GM12878 (cell line): ENCODE data around the gene NAT9. TPM values are rescaled to one million over a fixed set of nuclear protein-coding genes. Genes with fewer than 3 reads are reported as not detected.

Experiments
- ATAC-seq: fragments of 200-7000 bp; cut with Tn5 transposase; 3 replicates; pipeline ENCODE4 v1.9.1; 2020; ENCODE audit warnings: mild to moderate bottlenecking, moderate library complexity
- BruUV-seq: library from RNA; stranded (reverse); fragments of 400-500 nt; replicated peaks from 2 replicates; lab custom pipeline; 2021; lab: Mats Ljungman, UMichigan
- CTCF ChIA-PET: fragments of 300-600 bp; sonication (Branson Sonifier 250); formaldehyde crosslinking; extraction: SDS; loops from one replicate; lab custom pipeline; 2021; ENCODE audit warnings: inconsistent platforms; lab: Yijun Ruan, JAX
- POLR2A ChIA-PET: fragments of 350-600 bp; formaldehyde crosslinking; extraction: SDS; loops from one replicate; lab custom pipeline; 2021; ENCODE audit warnings: inconsistent platforms; lab: Charles Lee
- RAD21 ChIA-PET: fragments of 300-600 bp; sonication (Branson Sonifier 250); formaldehyde crosslinking; loops from one replicate; lab custom pipeline; 2023; ENCODE audit warnings: antibody characterized with exemption; ENCODE audit not compliant: unreplicated experiment; lab: Charles Lee
- SMC1A ChIA-PET: fragments of 300-600 bp; sonication (Branson Sonifier 250); formaldehyde crosslinking; loops from one replicate; lab custom pipeline; 2023; ENCODE audit not compliant: unreplicated experiment, uncharacterized antibody; lab: Charles Lee
- DNase-seq: peaks from one replicate; pipeline ENCODE4 v3.0.0-alpha.2; 2011; ENCODE audit warnings: low read depth, low spot score
- FAIRE-seq: peaks from 3 replicates; lab custom pipeline; 2011; peaks lifted over from hg19 to GRCh38; lab: Jason Lieb, UNC
- H2AFZ ChIP-seq: 2 replicates; pipeline ENCODE4 v1.6.0; 2011; ENCODE audit warnings: low read depth, low read length, control low read depth; ENCODE audit not compliant: control insufficient read depth
- H3K27ac ChIP-seq: 2 replicates; pipeline ENCODE4 v1.5.1; 2011; ENCODE audit warnings: control low read depth; ENCODE audit not compliant: control insufficient read depth, insufficient read depth
- H3K27me3 ChIP-seq, 2 experiments: replicated peaks in 1 of 2; 2 replicates each; pipeline versions ENCODE4 v1.6.0 to v1.6.1; 2011; ENCODE audit warnings: low read length in 1 of 2; ENCODE audit not compliant: control insufficient read depth in 2 of 2, insufficient read depth in 2 of 2
- H3K36me3 ChIP-seq, 2 experiments: 2 replicates each; pipeline ENCODE4 v1.5.1; 2011; ENCODE audit warnings: low read length in 1 of 2; ENCODE audit not compliant: control insufficient read depth in 2 of 2, insufficient read depth in 2 of 2
- H3K4me1 ChIP-seq: 2 replicates; pipeline ENCODE4 v1.6.1; 2011; ENCODE audit warnings: mild to moderate bottlenecking, low read length, moderate library complexity, mixed read lengths; ENCODE audit not compliant: control insufficient read depth, insufficient read depth
- H3K4me2 ChIP-seq: 2 replicates; pipeline ENCODE4 v1.6.0; 2011; ENCODE audit warnings: control low read depth; ENCODE audit not compliant: control insufficient read depth, insufficient read depth
- H3K4me3 ChIP-seq: fragments of 200-600 bp; sonication (generic); 2 replicates; pipeline ENCODE4 v1.5.1; 2016
- H3K79me2 ChIP-seq: 2 replicates; pipeline ENCODE4 v1.6.0; 2011; ENCODE audit warnings: low read length; ENCODE audit not compliant: control insufficient read depth, insufficient read depth
- H3K9ac ChIP-seq: 2 replicates; pipeline ENCODE4 v1.8.0; 2011; ENCODE audit warnings: low read length, control low read depth, mixed read lengths; ENCODE audit not compliant: control insufficient read depth, insufficient read depth
- H3K9me3 ChIP-seq: replicated peaks from 3 replicates; pipeline ENCODE4 v1.5.1; 2011; ENCODE audit warnings: mild to moderate bottlenecking, low read length; ENCODE audit not compliant: control insufficient read depth, insufficient read depth
- H4K20me1 ChIP-seq: 2 replicates; pipeline ENCODE4 v1.6.0; 2011; ENCODE audit not compliant: control insufficient read depth, insufficient read depth
- HDAC6 ChIP-seq: fragments of 200-600 bp; sonication (generic); IDR thresholded peaks from one replicate; pipeline ENCODE4 v1.8.0; 2017; ENCODE audit warnings: antibody characterized with exemption; ENCODE audit not compliant: unreplicated experiment
- MYC ChIP-seq: IDR thresholded peaks from 2 replicates; pipeline ENCODE4 v1.6.1; 2011; ENCODE audit warnings: mild to moderate bottlenecking, low read length, moderate library complexity, inconsistent platforms; ENCODE audit not compliant: insufficient read depth, insufficient replicate concordance, insufficient read length, severe bottlenecking
- NBN ChIP-seq: fragments of 450-650 bp; IDR thresholded peaks from 2 replicates; pipeline ENCODE4 v1.6.1; 2016
- NR2C1 ChIP-seq: fragments of 450-650 bp; IDR thresholded peaks from 2 replicates; pipeline ENCODE4 v1.6.1; 2017; ENCODE audit warnings: antibody characterized with exemption, mild to moderate bottlenecking, moderate library complexity
- POLR2A ChIP-seq: IDR thresholded peaks from 2 replicates; pipeline ENCODE4 v1.6.1; 2011; ENCODE audit warnings: low read depth, mild to moderate bottlenecking, low read length
- SMC3 ChIP-seq: IDR thresholded peaks from 2 replicates; pipeline ENCODE4 v1.6.1; 2011; ENCODE audit warnings: low read length, improper control_type of control experiment, borderline replicate concordance
- TBL1XR1 ChIP-seq: IDR thresholded peaks from 2 replicates; pipeline ENCODE4 v1.6.1; 2012; ENCODE audit warnings: low read depth, low read length, improper control_type of control experiment
- ZNF207 ChIP-seq: fragments of 450-650 bp; IDR thresholded peaks from 2 replicates; pipeline ENCODE4 v1.6.1; 2014; ENCODE audit warnings: antibody characterized with exemption, mild to moderate bottlenecking, borderline replicate concordance
- WGBS: methylation state at CpG from one replicate; pipeline ENCODE4 v1.1.6; 2016; ENCODE audit warnings: low lambda C conversion rate; ENCODE audit not compliant: insufficient replicate concordance, insufficient coverage; ENCODE audit errors: missing lambda C conversion rate; 5-methylcytosine and 5-hydroxymethylcytosine counted together
- in situ Hi-C: fragments of 300-500 bp; cut with MboI; formaldehyde crosslinking; loops from 9 replicates; pipeline ENCODE4 v1.14.3; 2018; ENCODE audit warnings: mixed read lengths
- intact Hi-C: fragments of 100-400 bp; cut with micrococcal nuclease; formaldehyde crosslinking; loops from one replicate; pipeline ENCODE4 v1.14.2; 2022; ENCODE audit not compliant: unreplicated experiment
- polyA plus RNA-seq, 11 experiments: library from polyadenylated mRNA; depleted of rRNA in 4 of 11; unstranded in 6 of 11; stranded (reverse) in 5 of 11; fragments of >200 nt; fragmentation: Nextera tagmentation in 4 of 11; fragmentation: Illumina TruSeq in 1 of 11; extraction: Ambion mirVana in 4 of 11; extraction: Trizol in 1 of 11; gene quantifications; 1 replicate in 1 of 11; 2 replicates in 10 of 11; pipeline versions ENCODE4 v1.2.1 to v1.2.3, GENCODE V29; 2011 to 2016; ENCODE audit warnings: inconsistent platforms in 2 of 11, missing spikeins in 2 of 11, low read depth in 1 of 11
- total RNA-seq, 4 experiments: library from RNA; depleted of rRNA in 3 of 4; stranded (reverse); fragments of >200 nt in 3 of 4; fragmentation: Illumina TruSeq in 1 of 4; extraction: Trizol in 1 of 4; gene quantifications; 2 replicates each; pipeline versions ENCODE4 v1.2.1 to v1.2.3, GENCODE V29; 2013 to 2021
- TF ChIP-seq, protein P1 (sequence below): fragments of 450-650 bp; conservative IDR thresholded peaks from 2 replicates; pipeline ENCODE4 v1.6.1; 2017; ENCODE audit warnings: mild to moderate bottlenecking, moderate library complexity

The NAT9 gene
- total and polyA plus RNA-seq, 10 of the 15 experiments (the other 5 are each of a cell fraction or from before 2014, with no cell fraction given): 3.5 to 45.3 (median 27.3) TPM

DNA sequence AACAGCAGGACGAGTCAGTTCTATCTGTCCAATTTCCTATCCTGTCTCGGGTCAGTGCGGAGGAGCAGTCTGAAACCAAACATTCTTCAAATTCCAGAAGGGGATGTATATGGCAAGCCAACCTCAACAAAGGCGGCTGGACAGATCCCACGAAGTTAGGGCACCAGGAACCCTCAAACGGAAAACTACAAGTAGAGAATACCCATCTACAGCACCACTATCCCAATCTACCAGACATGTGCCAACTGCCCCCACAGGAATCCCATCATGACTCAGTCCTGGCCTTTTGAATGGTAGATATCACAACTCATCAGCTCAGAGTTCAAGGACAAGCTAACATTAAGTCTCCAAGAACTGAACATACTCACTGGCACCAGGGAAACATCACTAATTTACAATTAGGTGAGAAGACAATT, 2.3 kb downstream of the NAT9 start:
- H4K20me1 ChIP-seq: no peaks in the 10 kb centered on the region
- no peaks in the 10 kb centered on the region for H3K9me3 ChIP-seq
- no peak overlapping the region for H3K4me2 ChIP-seq
- ChIA-PET RAD21 (interaction anchor here (0.7 to 3.5 kb wide), 4 partner anchors 28 to 208 kb away, joined by 3 to 13 read pairs (median 3); no protein-coding TSS in a partner anchor), CTCF (interaction anchor here (1.1 to 7.0 kb wide), 6 partner anchors 14 to 187 kb away, joined by 3 to 60 read pairs (median 6); no protein-coding TSS in a partner anchor), POLR2A (interaction anchor here (0.6 to 1.6 kb wide), 4 partner anchors 17 to 95 kb away, joined by 3 to 7 read pairs (median 4); no protein-coding TSS in a partner anchor)
- peaks cover 26 to 28% of the 10 kb centered on the region in 2 experiments for H3K36me3 ChIP-seq
- TF ChIP-seq NR2C1 (no peak), ZNF207 (no peak), MYC (no peak), POLR2A (no peak)
- TF ChIP-seq, all 136 proteins: peak for 0
- in situ Hi-C loops (no loop called here), intact Hi-C loops (no loop called here)
- Histone ChIP-seq H3K4me1 (peaks cover 9% of the 10 kb centered on the region; the same call in 1 of the 2 replicates), H3K27ac (no peak overlapping the region), H3K9ac (no peak overlapping the region), H3K27me3 (no peaks in the 10 kb centered on the region), H3K4me3 (no peak overlapping the region), H2AFZ (no peak overlapping the region), H3K79me2 (peaks cover 16% of the 10 kb centered on the region)
- no peak for DNase-seq
- BruUV-seq: no TSS peak
- WGBS: 94% methylated on average over 6 of the region's 6 CpGs
- ATAC-seq: no peak
- SMC1A ChIA-PET: interaction anchor here (2.3 to 2.9 kb wide), 4 partner anchors 24 to 36 kb away, joined by 7 to 10 read pairs (median 9); no protein-coding TSS in a partner anchor
- FAIRE-seq: peak; percentile 35

DNA sequence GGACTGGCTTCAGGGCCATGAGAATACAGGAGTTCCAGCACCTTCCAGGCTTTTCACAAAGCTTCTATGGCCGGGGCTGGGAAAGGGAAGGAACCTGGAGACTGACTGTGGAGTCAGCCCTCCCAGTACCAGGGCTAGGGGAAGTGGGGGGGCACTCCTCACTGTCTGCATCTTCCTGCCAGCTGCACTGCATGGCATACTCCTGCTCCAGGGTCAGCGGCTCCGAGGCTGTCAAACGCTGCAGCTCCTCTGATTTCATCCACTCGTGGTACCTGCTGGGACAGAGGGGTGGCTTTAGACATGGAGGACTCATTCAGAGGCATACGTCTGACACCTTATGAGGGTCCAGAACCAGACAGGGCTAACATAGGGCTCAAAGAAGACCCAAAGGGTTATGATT, 2.7 kb downstream of the NAT9 start:
- intact Hi-C loops (no loop called here), in situ Hi-C loops (no loop called here)
- H3K9me3 ChIP-seq: no peaks in the 10 kb centered on the region
- H3K4me3 ChIP-seq: no peak overlapping the region
- CTCF ChIA-PET: interaction anchor here (1.1 to 7.0 kb wide), 6 partner anchors 13 to 187 kb away, joined by 3 to 60 read pairs (median 6); no protein-coding TSS in a partner anchor
- DNase-seq (no peak), ATAC-seq (no peak), FAIRE-seq (no peak)
- H2AFZ ChIP-seq: no peak overlapping the region
- RAD21 ChIA-PET: interaction anchor here (1.2 to 3.5 kb wide), 3 partner anchors 28 to 187 kb away, joined by 3 to 13 read pairs (median 6); no protein-coding TSS in a partner anchor
- SMC1A ChIA-PET: interaction anchor here (2.3 to 2.6 kb wide), 2 partner anchors 27 to 31 kb away, joined by 7 to 8 read pairs; no protein-coding TSS in a partner anchor
- 93% methylated on average over 6 of the region's 6 CpGs for WGBS
- peaks cover 9% of the 10 kb centered on the region; the same call in 1 of the 2 replicates for H3K4me1 ChIP-seq
- H3K27ac ChIP-seq: no peak overlapping the region
- POLR2A ChIA-PET: interaction anchor here (0.6 to 1.6 kb wide), 4 partner anchors 16 to 95 kb away, joined by 3 to 7 read pairs (median 4); no protein-coding TSS in a partner anchor
- peaks cover 26 to 32% of the 10 kb centered on the region in 2 experiments for H3K36me3 ChIP-seq
- TF ChIP-seq HDAC6 (no peak), SMC3 (no peak), NBN (no peak), TBL1XR1 (no peak)
- TF ChIP-seq, protein P1, sequence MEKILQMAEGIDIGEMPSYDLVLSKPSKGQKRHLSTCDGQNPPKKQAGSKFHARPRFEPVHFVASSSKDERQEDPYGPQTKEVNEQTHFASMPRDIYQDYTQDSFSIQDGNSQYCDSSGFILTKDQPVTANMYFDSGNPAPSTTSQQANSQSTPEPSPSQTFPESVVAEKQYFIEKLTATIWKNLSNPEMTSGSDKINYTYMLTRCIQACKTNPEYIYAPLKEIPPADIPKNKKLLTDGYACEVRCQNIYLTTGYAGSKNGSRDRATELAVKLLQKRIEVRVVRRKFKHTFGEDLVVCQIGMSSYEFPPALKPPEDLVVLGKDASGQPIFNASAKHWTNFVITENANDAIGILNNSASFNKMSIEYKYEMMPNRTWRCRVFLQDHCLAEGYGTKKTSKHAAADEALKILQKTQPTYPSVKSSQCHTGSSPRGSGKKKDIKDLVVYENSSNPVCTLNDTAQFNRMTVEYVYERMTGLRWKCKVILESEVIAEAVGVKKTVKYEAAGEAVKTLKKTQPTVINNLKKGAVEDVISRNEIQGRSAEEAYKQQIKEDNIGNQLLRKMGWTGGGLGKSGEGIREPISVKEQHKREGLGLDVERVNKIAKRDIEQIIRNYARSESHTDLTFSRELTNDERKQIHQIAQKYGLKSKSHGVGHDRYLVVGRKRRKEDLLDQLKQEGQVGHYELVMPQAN: no peak
- H4K20me1 ChIP-seq: no peaks in the 10 kb centered on the region
- no peak overlapping the region for H3K9ac ChIP-seq
- H3K27me3 ChIP-seq: no peaks in the 10 kb centered on the region
- no TSS peak for BruUV-seq
- peaks cover 16% of the 10 kb centered on the region for H3K79me2 ChIP-seq
- H3K4me2 ChIP-seq: no peak overlapping the region
